A673 (cell line): ENCODE measurements around the gene SRPK3. TPM values are rescaled to one million over a fixed set of nuclear protein-coding genes. Genes with fewer than 3 reads are reported as not detected.

Experiments
- BruUV-seq: library from RNA; stranded (reverse); fragments of 400-500 nt; replicated peaks from 2 replicates; lab custom pipeline; 2021; lab: Mats Ljungman, UMichigan
- CTCF ChIA-PET: fragments of 300-600 bp; sonication (Branson Sonifier 250); formaldehyde crosslinking; loops from one replicate; lab custom pipeline; 2022; ENCODE audit warnings: antibody characterized with exemption; lab: Charles Lee
- POLR2A ChIA-PET: fragments of 300-600 bp; sonication (Branson Sonifier 250); formaldehyde crosslinking; loops from one replicate; lab custom pipeline; 2022; ENCODE audit warnings: antibody characterized with exemption; ENCODE audit not compliant: low non-redundant PET; lab: Charles Lee
- DNase-seq: peaks from one replicate; pipeline ENCODE4 v3.0.0-alpha.2; 2015; ENCODE audit warnings: low spot score
- H3K27ac ChIP-seq: fragments of 200-600 bp; sonication (generic); 2 replicates; pipeline ENCODE4 v1.5.1; 2016; ENCODE audit warnings: mixed run types, low read depth, mild to moderate bottlenecking, mixed read lengths, antibody characterized with exemption, low read length; ENCODE audit not compliant: poor library complexity, severe bottlenecking
- H3K27me3 ChIP-seq: fragments of 200-600 bp; sonication (generic); replicated peaks from 2 replicates; pipeline ENCODE4 v1.6.1; 2017; ENCODE audit warnings: mixed run types, low read depth, mild to moderate bottlenecking, mixed read lengths, antibody characterized with exemption, low read length; ENCODE audit not compliant: insufficient read depth, poor library complexity
- H3K36me3 ChIP-seq: fragments of 200-600 bp; sonication (generic); 2 replicates; pipeline ENCODE4 v1.6.1; 2016; ENCODE audit warnings: mixed run types, mild to moderate bottlenecking, mixed read lengths, antibody characterized with exemption, low read length; ENCODE audit not compliant: insufficient read depth, poor library complexity, severe bottlenecking
- H3K4me1 ChIP-seq: fragments of 200-600 bp; sonication (generic); 2 replicates; pipeline ENCODE4 v1.6.1; 2017; ENCODE audit warnings: mixed run types, mild to moderate bottlenecking, mixed read lengths, antibody characterized with exemption, low read length; ENCODE audit not compliant: insufficient read depth, poor library complexity, severe bottlenecking
- H3K4me3 ChIP-seq: fragments of 200-600 bp; sonication (generic); 2 replicates; pipeline ENCODE4 v1.5.1; 2016; ENCODE audit warnings: low read depth, mixed run types, mild to moderate bottlenecking, mixed read lengths, low read length; ENCODE audit not compliant: poor library complexity, severe bottlenecking
- H3K9me3 ChIP-seq: fragments of 200-600 bp; sonication (generic); 2 replicates; pipeline ENCODE4 v1.6.1; 2016; ENCODE audit warnings: mixed run types, low read depth, mild to moderate bottlenecking, mixed read lengths, antibody characterized with exemption, low read length; ENCODE audit not compliant: poor library complexity, severe bottlenecking
- EZH2 ChIP-seq: fragments of 200-600 bp; sonication (generic); IDR thresholded peaks from 2 replicates; pipeline ENCODE4 v1.6.1; 2017; ENCODE audit warnings: borderline replicate concordance, low read depth, mild to moderate bottlenecking, mixed read lengths, antibody characterized with exemption, low read length; ENCODE audit not compliant: poor library complexity, severe bottlenecking
- intact Hi-C: fragments of 100-400 bp; cut with micrococcal nuclease; formaldehyde crosslinking; loops from one replicate; pipeline ENCODE4 v1.10.0; 2022; ENCODE audit not compliant: unreplicated experiment
- total RNA-seq: library from RNA; stranded (reverse); gene quantifications from 2 replicates; pipeline ENCODE4 v1.2.3, GENCODE V29; 2021
- TF ChIP-seq, protein P1 (sequence below): fragments of 300-800, 200-600 bp; sonication (generic); conservative IDR thresholded peaks from 2 replicates; pipeline ENCODE4 v1.5.1; 2017; ENCODE audit warnings: low read depth, mild to moderate bottlenecking, antibody characterized with exemption, low read length, moderate library complexity, mixed read lengths

The SRPK3 gene
- total RNA-seq, 1 experiment from 2014 or later: not detected

DNA sequence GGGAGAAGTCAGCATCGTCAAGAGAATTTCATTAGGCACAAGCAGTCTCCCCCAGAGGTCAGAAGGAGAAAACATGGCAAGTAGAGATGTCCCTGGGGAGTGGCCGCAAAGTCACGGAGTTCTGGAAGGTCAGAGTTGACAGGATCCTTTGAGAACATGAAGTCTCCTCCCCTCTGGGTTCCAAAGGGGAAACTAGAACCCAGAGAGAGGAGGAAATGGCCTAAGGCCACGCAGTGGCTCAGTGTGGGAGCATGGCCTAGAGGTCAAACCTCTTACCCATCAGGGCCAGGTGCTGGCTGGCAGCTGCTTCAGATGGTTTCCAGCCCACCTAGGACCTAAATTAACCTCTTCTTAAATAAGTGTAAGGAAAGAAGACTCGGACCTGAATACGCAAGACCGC lies 12.4 kb downstream of the SRPK3 start:
- no peaks in the 10 kb centered on the region for H3K4me1 ChIP-seq
- ChIA-PET CTCF (no interaction called here), POLR2A (no interaction called here)
- H3K27ac ChIP-seq: peak overlapping the region; percentile 92
- peaks cover 9% of the 10 kb centered on the region for H3K36me3 ChIP-seq
- intact Hi-C loops: no loop called here
- H3K4me3 ChIP-seq: peak overlapping the region; percentile 77
- no peak for TF ChIP-seq EZH2
- TF ChIP-seq, protein P1, sequence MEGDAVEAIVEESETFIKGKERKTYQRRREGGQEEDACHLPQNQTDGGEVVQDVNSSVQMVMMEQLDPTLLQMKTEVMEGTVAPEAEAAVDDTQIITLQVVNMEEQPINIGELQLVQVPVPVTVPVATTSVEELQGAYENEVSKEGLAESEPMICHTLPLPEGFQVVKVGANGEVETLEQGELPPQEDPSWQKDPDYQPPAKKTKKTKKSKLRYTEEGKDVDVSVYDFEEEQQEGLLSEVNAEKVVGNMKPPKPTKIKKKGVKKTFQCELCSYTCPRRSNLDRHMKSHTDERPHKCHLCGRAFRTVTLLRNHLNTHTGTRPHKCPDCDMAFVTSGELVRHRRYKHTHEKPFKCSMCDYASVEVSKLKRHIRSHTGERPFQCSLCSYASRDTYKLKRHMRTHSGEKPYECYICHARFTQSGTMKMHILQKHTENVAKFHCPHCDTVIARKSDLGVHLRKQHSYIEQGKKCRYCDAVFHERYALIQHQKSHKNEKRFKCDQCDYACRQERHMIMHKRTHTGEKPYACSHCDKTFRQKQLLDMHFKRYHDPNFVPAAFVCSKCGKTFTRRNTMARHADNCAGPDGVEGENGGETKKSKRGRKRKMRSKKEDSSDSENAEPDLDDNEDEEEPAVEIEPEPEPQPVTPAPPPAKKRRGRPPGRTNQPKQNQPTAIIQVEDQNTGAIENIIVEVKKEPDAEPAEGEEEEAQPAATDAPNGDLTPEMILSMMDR: no peak
- no peaks in the 10 kb centered on the region for H3K9me3 ChIP-seq
- no peak for DNase-seq
- BruUV-seq: TSS peak; percentile 52
- no peaks in the 10 kb centered on the region for H3K27me3 ChIP-seq

DNA sequence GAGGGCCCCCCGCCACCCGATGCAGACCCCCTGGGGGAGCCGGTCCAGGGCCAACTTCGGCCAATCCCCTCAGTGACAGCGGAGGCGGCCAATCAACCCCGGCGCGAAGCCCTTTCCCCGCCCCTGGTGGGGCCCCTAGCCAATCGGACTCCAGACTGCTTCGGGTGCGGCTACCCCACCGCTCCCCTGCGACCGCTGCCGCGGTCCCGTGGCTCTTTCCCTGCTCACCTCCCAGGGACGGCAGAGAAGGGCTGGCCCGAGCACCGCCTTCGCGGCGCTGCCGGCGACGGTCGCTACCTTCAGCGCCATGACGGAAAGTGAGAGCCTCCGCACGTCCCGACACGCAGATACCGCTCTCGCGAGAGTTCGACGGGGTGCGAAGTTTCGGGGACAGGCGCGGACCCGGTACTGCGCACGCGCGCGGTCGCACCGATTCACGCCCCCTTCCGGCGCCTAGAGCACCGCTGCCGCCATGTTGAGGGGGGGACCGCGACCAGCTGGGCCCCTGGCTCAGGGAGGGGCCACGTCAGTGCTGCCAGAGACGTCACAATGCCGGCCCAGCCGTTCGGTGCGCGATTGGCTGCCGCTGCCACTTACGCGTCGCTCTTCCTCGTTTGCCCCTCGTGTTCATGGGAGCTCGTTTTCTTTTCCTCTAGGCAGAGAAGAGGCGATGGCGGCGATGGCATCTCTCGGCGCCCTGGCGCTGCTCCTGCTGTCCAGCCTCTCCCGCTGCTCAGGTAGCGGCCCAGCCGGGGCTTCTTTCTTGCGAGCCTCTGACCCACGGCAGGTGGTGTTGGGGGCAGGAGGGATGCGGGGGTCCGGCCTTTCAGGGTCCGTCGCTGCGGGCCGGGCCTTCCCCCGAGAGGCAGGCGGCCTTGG lies 13.4 kb downstream of the SRPK3 start, which contains the start of the genes IDH3G and SSR4:
Gene IDH3G, minus strand, starts transcription at position 358 of the 879 bp plus-strand sequence. Its CDS starts 49 bp downstream, at position 309.
Gene SSR4, plus strand, starts transcription at position 651 of the 879 bp plus-strand sequence. Its CDS starts 20 bp downstream, at position 671.
- peak; percentile 95 for DNase-seq
- POLR2A ChIA-PET: no interaction called here
- Histone ChIP-seq H3K9me3 (no peaks in the 10 kb centered on the region), H3K27me3 (no peaks in the 10 kb centered on the region), H3K27ac (peak within 1 kb of the TSS; percentile 92), H3K36me3 (peaks cover 12% of the 10 kb centered on the region), H3K4me1 (no peaks in the 10 kb centered on the region), H3K4me3 (peak within 1 kb of the TSS; percentile 77)
- CTCF ChIA-PET: no interaction called here
- intact Hi-C loops: no loop called here
- BruUV-seq: no TSS peak
- TF ChIP-seq EZH2: no peak
- TF ChIP-seq, protein P1: no peak; the same call in 1 of the 2 replicates

DNA sequence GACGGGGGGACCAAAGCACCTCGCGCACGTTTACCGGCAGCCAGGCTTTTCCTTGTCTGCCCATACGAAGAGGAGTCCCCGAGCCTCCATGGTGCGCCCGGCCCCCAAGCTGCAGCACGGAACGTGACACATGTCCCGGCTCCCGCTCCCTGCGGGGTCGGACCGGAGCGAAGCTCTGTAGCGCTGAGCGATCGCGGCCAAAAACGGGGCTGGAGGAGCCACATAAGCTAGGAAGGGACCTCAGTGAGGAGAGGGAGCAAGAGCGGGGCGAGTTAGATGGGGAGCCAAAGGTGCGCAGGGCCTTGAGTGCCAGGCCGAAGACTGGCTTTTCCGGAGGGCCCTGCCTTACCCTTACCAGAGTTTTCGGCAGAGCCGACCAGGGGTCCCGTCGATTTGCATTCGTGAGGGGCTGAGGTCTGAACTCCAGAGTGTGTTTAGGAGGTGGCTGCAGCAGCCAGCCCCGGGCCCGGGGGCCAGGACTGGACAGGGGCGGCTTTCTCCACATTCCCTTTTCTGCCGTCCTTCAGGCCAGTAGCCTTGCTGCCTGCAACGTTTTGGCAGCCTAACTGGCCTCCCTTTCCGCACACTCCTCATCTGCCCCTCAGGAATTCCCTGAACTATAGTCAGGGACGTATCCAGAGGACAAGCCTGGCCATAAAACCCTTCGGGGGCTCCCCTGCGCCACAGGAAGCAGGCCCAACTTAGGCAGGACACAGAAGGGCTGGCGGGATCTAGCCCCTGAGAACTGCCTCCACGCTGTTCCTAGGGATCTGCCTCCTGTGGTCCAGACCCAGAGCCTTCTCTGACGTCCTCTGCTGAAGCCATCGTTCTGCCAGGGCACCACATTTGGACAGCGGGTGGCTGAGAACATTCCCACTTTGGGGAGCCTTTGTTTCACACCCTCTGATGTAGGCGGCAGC lies 14.3 kb downstream of the SRPK3 start:
- Histone ChIP-seq H3K27me3 (no peaks in the 10 kb centered on the region), H3K4me3 (peak overlapping the region; percentile 77), H3K4me1 (no peaks in the 10 kb centered on the region), H3K9me3 (no peaks in the 10 kb centered on the region), H3K27ac (peak overlapping the region; percentile 89), H3K36me3 (peaks cover 12% of the 10 kb centered on the region)
- BruUV-seq: TSS peak; percentile 79
- TF ChIP-seq, protein P1: no peak
- no peak for TF ChIP-seq EZH2
- POLR2A ChIA-PET: no interaction called here
- DNase-seq: no peak
- CTCF ChIA-PET: no interaction called here
- intact Hi-C loops: no loop called here
